WERI-Rb-1 (cell line): ENCODE data around the gene COL4A6.

Experiments used
- DNase-seq: peaks from one replicate; pipeline ENCODE4 v3.0.0-alpha.2; 2020
- H3K27ac ChIP-seq: fragments of 250-450 bp; sonication (Bioruptor Pico); 2 replicates; pipeline ENCODE4 v1.5.1; 2020; ENCODE audit warnings: mild to moderate bottlenecking, moderate library complexity
- H3K27me3 ChIP-seq: fragments of 250-450 bp; sonication (Bioruptor Pico); 2 replicates; pipeline ENCODE4 v1.5.1; 2021; ENCODE audit warnings: mild to moderate bottlenecking, low read depth, moderate library complexity; ENCODE audit not compliant: insufficient read depth, severe bottlenecking
- H3K36me3 ChIP-seq: fragments of 250-450 bp; sonication (Bioruptor Pico); 2 replicates; pipeline ENCODE4 v1.5.1; 2020; ENCODE audit warnings: mild to moderate bottlenecking, moderate library complexity
- H3K4me3 ChIP-seq: 2 replicates; pipeline ENCODE4 v1.5.1; 2011; ENCODE audit warnings: low read depth, mild to moderate bottlenecking, control low read depth, low read length
- H3K9me3 ChIP-seq: fragments of 250-450 bp; sonication (Bioruptor Pico); 2 replicates; pipeline ENCODE4 v1.5.1; 2021; ENCODE audit warnings: mild to moderate bottlenecking, moderate library complexity; ENCODE audit not compliant: severe bottlenecking
- TF ChIP-seq, protein P1 (sequence below): IDR thresholded peaks from 2 replicates; pipeline ENCODE4 v1.5.1; 2011; ENCODE audit warnings: low read depth, mild to moderate bottlenecking, control low read depth, inconsistent platforms, low read length

The COL4A6 gene

DNA sequence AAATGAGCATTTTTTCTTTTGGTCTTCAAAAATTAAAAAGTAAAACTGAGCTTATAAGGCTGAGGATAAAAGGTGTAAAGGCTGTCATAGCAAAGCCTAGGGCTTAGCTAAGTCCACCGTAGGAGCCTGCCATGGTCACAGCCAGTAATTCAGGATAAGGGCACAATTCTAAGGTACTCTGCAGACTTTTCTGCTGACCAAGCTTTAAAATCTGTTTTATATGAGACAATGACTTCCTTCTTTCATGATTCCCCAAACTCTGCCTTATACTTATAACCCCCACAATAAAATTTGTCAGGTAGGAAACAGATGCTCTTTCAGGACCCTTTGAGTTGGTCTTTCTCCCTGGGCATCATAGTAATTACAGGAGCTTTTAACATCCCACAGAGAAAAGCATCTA is 138.5 kb downstream of the COL4A6 start:
- TF ChIP-seq, protein P1, sequence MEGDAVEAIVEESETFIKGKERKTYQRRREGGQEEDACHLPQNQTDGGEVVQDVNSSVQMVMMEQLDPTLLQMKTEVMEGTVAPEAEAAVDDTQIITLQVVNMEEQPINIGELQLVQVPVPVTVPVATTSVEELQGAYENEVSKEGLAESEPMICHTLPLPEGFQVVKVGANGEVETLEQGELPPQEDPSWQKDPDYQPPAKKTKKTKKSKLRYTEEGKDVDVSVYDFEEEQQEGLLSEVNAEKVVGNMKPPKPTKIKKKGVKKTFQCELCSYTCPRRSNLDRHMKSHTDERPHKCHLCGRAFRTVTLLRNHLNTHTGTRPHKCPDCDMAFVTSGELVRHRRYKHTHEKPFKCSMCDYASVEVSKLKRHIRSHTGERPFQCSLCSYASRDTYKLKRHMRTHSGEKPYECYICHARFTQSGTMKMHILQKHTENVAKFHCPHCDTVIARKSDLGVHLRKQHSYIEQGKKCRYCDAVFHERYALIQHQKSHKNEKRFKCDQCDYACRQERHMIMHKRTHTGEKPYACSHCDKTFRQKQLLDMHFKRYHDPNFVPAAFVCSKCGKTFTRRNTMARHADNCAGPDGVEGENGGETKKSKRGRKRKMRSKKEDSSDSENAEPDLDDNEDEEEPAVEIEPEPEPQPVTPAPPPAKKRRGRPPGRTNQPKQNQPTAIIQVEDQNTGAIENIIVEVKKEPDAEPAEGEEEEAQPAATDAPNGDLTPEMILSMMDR, result no peak
- no peak for DNase-seq
- Histone ChIP-seq H3K27ac (no peak overlapping the region), H3K4me3 (no peak overlapping the region), H3K27me3 (peaks cover 54% of the 10 kb centered on the region), H3K9me3 (no peaks in the 10 kb centered on the region), H3K36me3 (no peaks in the 10 kb centered on the region)

GRCh38 chrX:108299101-108299591 is 139.1 kb downstream of the COL4A6 start:
- no peaks in the 10 kb centered on the region for H3K36me3 ChIP-seq
- TF ChIP-seq, protein P1, result no peak
- H3K4me3 ChIP-seq, result no peak overlapping the region
- no peaks in the 10 kb centered on the region for H3K9me3 ChIP-seq
- peaks cover 48% of the 10 kb centered on the region for H3K27me3 ChIP-seq
- no peak overlapping the region for H3K27ac ChIP-seq
- DNase-seq, result no peak

GRCh38 chrX:108298165-108298602 is 140.0 kb downstream of the COL4A6 start:
- TF ChIP-seq, protein P1, result no peak
- H3K9me3 ChIP-seq, result no peaks in the 10 kb centered on the region
- H3K4me3 ChIP-seq, result no peak overlapping the region
- no peak for DNase-seq
- H3K27ac ChIP-seq, result no peak overlapping the region
- H3K27me3 ChIP-seq, result peaks cover 51% of the 10 kb centered on the region
- no peaks in the 10 kb centered on the region for H3K36me3 ChIP-seq

GRCh38 chrX:108297290-108297689 is 140.9 kb downstream of the COL4A6 start:
- peaks cover 46% of the 10 kb centered on the region for H3K27me3 ChIP-seq
- H3K9me3 ChIP-seq, result no peaks in the 10 kb centered on the region
- DNase-seq, result no peak
- TF ChIP-seq, protein P1, result no peak
- H3K27ac ChIP-seq, result no peak overlapping the region
- H3K4me3 ChIP-seq, result no peak overlapping the region
- no peaks in the 10 kb centered on the region for H3K36me3 ChIP-seq

GRCh38 chrX:108292053-108292452 is 146.2 kb downstream of the COL4A6 start:
- Histone ChIP-seq H3K27ac (no peak overlapping the region), H3K4me3 (no peak overlapping the region), H3K9me3 (no peaks in the 10 kb centered on the region), H3K36me3 (no peaks in the 10 kb centered on the region), H3K27me3 (peaks cover 15% of the 10 kb centered on the region)
- TF ChIP-seq, protein P1, result no peak
- DNase-seq, result no peak

- TF ChIP-seq, protein P1, result no peak
- Histone ChIP-seq H3K36me3 (no peaks in the 10 kb centered on the region), H3K9me3 (no peaks in the 10 kb centered on the region), H3K27ac (no peak overlapping the region), H3K27me3 (peaks cover 29% of the 10 kb centered on the region), H3K4me3 (no peak overlapping the region)
- no peak for DNase-seq
Observed at GRCh38 chrX:108285918-108286317, 152.3 kb downstream of the COL4A6 start.
